CD1c-positive myeloid dendritic cell (primary cell): ENCODE measurements around the gene EFEMP2.
"Not testable (repeated sequence)": the region's sequence is repeated elsewhere in the genome, so short reads cannot be mapped to it uniquely, and the experiment has no call there.

Source experiments
- DNase-seq: peaks from one replicate; pipeline ENCODE4 v3.0.0-alpha.2; 2016; ENCODE audit errors: extremely low spot score

Gene EFEMP2

GRCh38 chr11:65900125-65900898 lies 27.7 kb upstream of the EFEMP2 start, which contains the start of gene FOSL1:
Gene FOSL1 (minus strand): TSS chr11:65900388. CDS start chr11:65900339, 49 bp downstream.
- DNase-seq, result peak; percentile 95

- DNase-seq, result peak; percentile 83
These were observed 26.9 kb upstream of the EFEMP2 start for GRCh38 chr11:65899356-65900124.

GRCh38 chr11:65898656-65899355 lies 26.2 kb upstream of the EFEMP2 start:
- DNase-seq, result no peak

- no peak for DNase-seq
These were observed 24.4 kb upstream of the EFEMP2 start for GRCh38 chr11:65897020-65897471.

- no peak for DNase-seq
These were observed 23.7 kb upstream of the EFEMP2 start for GRCh38 chr11:65896034-65896999.

GRCh38 chr11:65895482-65895981 lies 22.9 kb upstream of the EFEMP2 start:
- no peak for DNase-seq

GRCh38 chr11:65894034-65894591 lies 21.5 kb upstream of the EFEMP2 start:
- DNase-seq, result peak; percentile 51

- no peak for DNase-seq
These were observed 20.2 kb upstream of the EFEMP2 start for GRCh38 chr11:65892661-65893317.

- DNase-seq, result not testable (repeated sequence)
These were observed 19.5 kb upstream of the EFEMP2 start for GRCh38 chr11:65892137-65892540.

- peak; percentile 33 for DNase-seq
These were observed 18.9 kb upstream of the EFEMP2 start for GRCh38 chr11:65891219-65892136.

GRCh38 chr11:65890324-65891218 lies 18.0 kb upstream of the EFEMP2 start, which contains the start of gene CCDC85B:
Gene CCDC85B (plus strand): TSS chr11:65890673. CDS start chr11:65890784, 111 bp downstream.
- DNase-seq, result peak; percentile 99

- DNase-seq, result peak; percentile 98
These were observed 15.7 kb upstream of the EFEMP2 start, which contains the start of gene FIBP for GRCh38 chr11:65888163-65888814. Gene FIBP (minus strand): TSS chr11:65888471. CDS start chr11:65888418, 53 bp downstream.

- no peak for DNase-seq
These were observed 15.1 kb upstream of the EFEMP2 start for GRCh38 chr11:65887723-65888162.

- no peak for DNase-seq
These were observed 14.5 kb upstream of the EFEMP2 start for GRCh38 chr11:65886826-65887722.

GRCh38 chr11:65885808-65886536 lies 13.4 kb upstream of the EFEMP2 start:
- DNase-seq, result no peak
